ENCODE data around the gene JAKMIP1.

JAKMIP1 gene

GRCh38 chr4:6052679-6053078 is 147.7 kb downstream of the JAKMIP1 start:
- DNase-seq (ENCODE audit: low spot score) = no peak
- no peaks in the 10 kb centered on the region for H3K4me1 ChIP-seq (ENCODE audit: insufficient read depth, poor library complexity, severe bottlenecking)
- no peak for TF ChIP-seq CTCF (IDR thresholded peaks at IDR 0.05; ENCODE audit: poor library complexity, severe bottlenecking)

GRCh38 chr4:6050551-6050950 is 149.8 kb downstream of the JAKMIP1 start:
- DNase-seq (ENCODE audit: low spot score) (no peak), ATAC-seq (ENCODE audit: low read depth) (no peak)
- TF ChIP-seq CTCF (IDR thresholded peaks at IDR 0.05; ENCODE audit: poor library complexity, severe bottlenecking) = no peak
- no peaks in the 10 kb centered on the region for H3K36me3 ChIP-seq (ENCODE audit: low read depth)
- H3K4me3 ChIP-seq (ENCODE audit: severe bottlenecking) = no peak overlapping the region
- no peak overlapping the region for H3K27ac ChIP-seq (ENCODE audit: poor library complexity, severe bottlenecking)
- H3K9me3 ChIP-seq (ENCODE audit: severe bottlenecking) = no peaks in the 10 kb centered on the region
- peaks cover 26% of the 10 kb centered on the region for H3K27me3 ChIP-seq (ENCODE audit: insufficient read depth, poor library complexity, severe bottlenecking)
- H3K4me1 ChIP-seq (ENCODE audit: insufficient read depth, poor library complexity, severe bottlenecking) = no peaks in the 10 kb centered on the region

More at GRCh38 chr4:6052679-6053078, 147.7 kb downstream of the JAKMIP1 start:
- Histone ChIP-seq H3K4me3 (ENCODE audit: severe bottlenecking) (no peak overlapping the region), H3K9me3 (ENCODE audit: severe bottlenecking) (peaks cover 2% of the 10 kb centered on the region), H3K36me3 (ENCODE audit: low read depth) (no peaks in the 10 kb centered on the region), H3K27ac (ENCODE audit: poor library complexity, severe bottlenecking) (no peak overlapping the region), H3K27me3 (ENCODE audit: insufficient read depth, poor library complexity, severe bottlenecking) (peaks cover 21% of the 10 kb centered on the region)
- ATAC-seq (ENCODE audit: low read depth) = no peak

GRCh38 chr4:6049985-6050384 is 150.4 kb downstream of the JAKMIP1 start:
- H3K9me3 ChIP-seq (ENCODE audit: severe bottlenecking) = no peaks in the 10 kb centered on the region
- no peaks in the 10 kb centered on the region for H3K4me1 ChIP-seq (ENCODE audit: insufficient read depth, poor library complexity, severe bottlenecking)
- TF ChIP-seq CTCF (IDR thresholded peaks at IDR 0.05; ENCODE audit: poor library complexity, severe bottlenecking) = no peak
- peaks cover 26% of the 10 kb centered on the region for H3K27me3 ChIP-seq (ENCODE audit: insufficient read depth, poor library complexity, severe bottlenecking)
- no peak for ATAC-seq (ENCODE audit: low read depth)
- no peak overlapping the region for H3K4me3 ChIP-seq (ENCODE audit: severe bottlenecking)
- no peak for DNase-seq (ENCODE audit: low spot score)
- no peak overlapping the region for H3K27ac ChIP-seq (ENCODE audit: poor library complexity, severe bottlenecking)
- H3K36me3 ChIP-seq (ENCODE audit: low read depth) = no peaks in the 10 kb centered on the region

GRCh38 chr4:6049278-6049677 is 151.1 kb downstream of the JAKMIP1 start:
- no peak overlapping the region for H3K27ac ChIP-seq (ENCODE audit: poor library complexity, severe bottlenecking)
- no peaks in the 10 kb centered on the region for H3K36me3 ChIP-seq (ENCODE audit: low read depth)
- no peaks in the 10 kb centered on the region for H3K4me1 ChIP-seq (ENCODE audit: insufficient read depth, poor library complexity, severe bottlenecking)
- no peak for DNase-seq (ENCODE audit: low spot score)
- H3K4me3 ChIP-seq (ENCODE audit: severe bottlenecking) = no peak overlapping the region
- no peaks in the 10 kb centered on the region for H3K9me3 ChIP-seq (ENCODE audit: severe bottlenecking)
- no peak for TF ChIP-seq CTCF (IDR thresholded peaks at IDR 0.05; ENCODE audit: poor library complexity, severe bottlenecking)
- no peak for ATAC-seq (ENCODE audit: low read depth)
- peaks cover 31% of the 10 kb centered on the region for H3K27me3 ChIP-seq (ENCODE audit: insufficient read depth, poor library complexity, severe bottlenecking)

GRCh38 chr4:6048537-6048936 is 151.8 kb downstream of the JAKMIP1 start:
- Histone ChIP-seq H3K4me3 (ENCODE audit: severe bottlenecking) (no peak overlapping the region), H3K27ac (ENCODE audit: poor library complexity, severe bottlenecking) (no peak overlapping the region), H3K27me3 (ENCODE audit: insufficient read depth, poor library complexity, severe bottlenecking) (peaks cover 34% of the 10 kb centered on the region), H3K4me1 (ENCODE audit: insufficient read depth, poor library complexity, severe bottlenecking) (no peaks in the 10 kb centered on the region), H3K9me3 (ENCODE audit: severe bottlenecking) (no peaks in the 10 kb centered on the region), H3K36me3 (ENCODE audit: low read depth) (no peaks in the 10 kb centered on the region)
- ATAC-seq (ENCODE audit: low read depth) (no peak), DNase-seq (ENCODE audit: low spot score) (no peak)
- no peak for TF ChIP-seq CTCF (IDR thresholded peaks at IDR 0.05; ENCODE audit: poor library complexity, severe bottlenecking)
